DMS 273 (cell line): ENCODE results near the gene C3orf38.
A peak's percentile ranks its signal among the peaks of the same experiment; 100 is the strongest.
"Not testable (repeated sequence)": the region's sequence is repeated elsewhere in the genome, so short reads cannot be mapped to it uniquely, and the experiment has no call there.

Experiments used
- DNase-seq: peaks from one replicate; lab custom pipeline; 2025; ENCODE audit not compliant: unreplicated experiment; lab: John Stamatoyannopoulos, UW

The C3orf38 gene

DNA sequence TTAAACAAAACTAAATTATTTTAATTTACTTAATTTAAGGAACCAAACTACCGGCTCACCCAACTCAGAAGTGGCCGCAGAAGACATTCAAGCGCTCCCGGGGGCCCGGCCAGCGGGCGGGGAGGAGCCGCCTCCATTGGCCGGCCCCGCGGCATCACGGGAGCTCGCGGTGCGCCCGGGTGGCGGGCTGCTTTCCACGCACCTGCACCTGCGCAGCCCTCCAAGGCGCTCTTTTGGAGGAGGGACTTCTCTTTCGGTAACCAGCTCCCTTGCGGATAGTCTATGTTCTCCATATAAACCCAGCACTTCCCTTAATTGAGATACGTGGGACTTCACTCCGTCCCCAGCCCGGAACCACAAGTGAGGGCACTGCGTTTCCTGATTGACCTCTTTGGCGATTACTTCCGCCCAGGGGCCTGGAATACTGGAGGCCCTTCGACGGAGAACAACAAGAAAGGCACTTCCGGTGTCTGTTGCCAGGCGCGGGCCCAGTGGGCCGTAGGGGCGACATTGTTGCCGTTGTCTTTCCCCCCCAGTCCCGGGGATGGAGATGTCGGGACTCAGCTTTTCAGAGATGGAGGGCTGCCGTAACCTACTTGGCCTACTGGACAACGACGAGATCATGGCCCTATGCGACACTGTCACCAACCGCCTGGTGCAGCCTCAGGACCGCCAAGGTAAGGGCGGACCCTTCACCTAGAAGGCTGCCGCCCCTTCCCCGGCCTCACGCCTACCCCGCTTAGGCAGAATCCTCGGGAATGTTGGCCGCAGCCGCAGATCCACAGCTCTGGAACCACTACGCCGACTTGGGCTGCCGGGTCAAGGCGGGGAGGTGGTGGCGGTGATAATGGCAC, at the start of gene C3orf38:
Gene C3orf38, plus strand, starts transcription at position 451 of the 854 bp plus-strand sequence. Its CDS starts 94 bp downstream, at position 545.
- peak; percentile 93 for DNase-seq

DNA sequence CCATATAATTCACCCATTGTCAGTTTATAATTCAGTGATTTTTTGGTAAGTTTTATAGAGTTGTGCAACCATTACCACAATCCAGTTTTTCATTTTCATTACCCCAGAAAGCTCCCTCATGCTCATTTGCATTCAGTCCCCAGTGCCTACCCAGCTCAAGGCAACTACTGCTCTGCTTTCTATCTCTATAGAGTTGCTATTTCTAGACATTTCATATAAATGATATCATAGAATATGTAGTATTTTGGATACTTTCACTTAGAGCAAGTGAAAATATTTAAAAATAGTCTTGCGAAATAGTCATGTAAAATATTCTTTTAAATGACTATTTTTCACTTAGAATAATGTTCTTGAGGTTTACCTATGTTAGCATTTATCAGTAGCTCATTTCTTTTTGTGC, 48.6 kb upstream of the C3orf38 start:
- no peak for DNase-seq

DNA sequence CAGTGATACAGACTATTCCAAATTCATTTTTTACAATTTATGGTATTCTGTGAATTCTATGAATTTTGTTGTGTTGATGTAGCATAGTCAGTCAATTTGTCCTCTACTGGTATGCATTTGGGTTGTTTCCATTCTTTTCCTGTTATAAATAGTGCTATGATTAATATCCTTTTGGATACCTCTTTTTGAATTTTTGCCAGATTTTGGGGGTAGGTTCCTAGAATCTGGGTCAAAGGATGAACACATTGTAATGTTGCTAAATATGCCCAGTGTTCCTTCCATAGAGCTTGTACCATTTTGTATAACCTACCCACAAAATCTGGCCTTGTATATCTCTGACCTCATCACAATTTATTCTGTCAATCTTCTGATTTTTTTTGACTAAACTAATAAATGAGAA, 44.4 kb upstream of the C3orf38 start:
- DNase-seq = no peak

DNA sequence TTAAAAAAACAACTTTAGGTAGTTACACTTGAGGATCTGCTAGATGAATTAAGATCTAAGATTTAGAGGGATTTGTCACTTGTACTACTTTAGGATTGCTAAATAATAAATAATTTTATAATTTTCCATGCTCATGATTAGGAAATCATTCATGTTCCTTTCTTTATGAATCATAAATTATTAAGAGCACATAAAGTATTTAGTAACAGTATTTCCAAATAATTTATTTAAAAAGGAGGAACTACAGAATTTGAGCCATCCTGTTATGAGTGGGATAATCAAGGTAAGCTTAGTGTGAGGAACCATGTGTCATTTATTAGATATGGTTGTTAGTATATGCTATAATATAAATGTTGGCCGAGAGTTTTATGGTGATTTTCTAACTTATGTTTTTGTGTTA, 37.5 kb upstream of the C3orf38 start:
- no peak for DNase-seq

DNA sequence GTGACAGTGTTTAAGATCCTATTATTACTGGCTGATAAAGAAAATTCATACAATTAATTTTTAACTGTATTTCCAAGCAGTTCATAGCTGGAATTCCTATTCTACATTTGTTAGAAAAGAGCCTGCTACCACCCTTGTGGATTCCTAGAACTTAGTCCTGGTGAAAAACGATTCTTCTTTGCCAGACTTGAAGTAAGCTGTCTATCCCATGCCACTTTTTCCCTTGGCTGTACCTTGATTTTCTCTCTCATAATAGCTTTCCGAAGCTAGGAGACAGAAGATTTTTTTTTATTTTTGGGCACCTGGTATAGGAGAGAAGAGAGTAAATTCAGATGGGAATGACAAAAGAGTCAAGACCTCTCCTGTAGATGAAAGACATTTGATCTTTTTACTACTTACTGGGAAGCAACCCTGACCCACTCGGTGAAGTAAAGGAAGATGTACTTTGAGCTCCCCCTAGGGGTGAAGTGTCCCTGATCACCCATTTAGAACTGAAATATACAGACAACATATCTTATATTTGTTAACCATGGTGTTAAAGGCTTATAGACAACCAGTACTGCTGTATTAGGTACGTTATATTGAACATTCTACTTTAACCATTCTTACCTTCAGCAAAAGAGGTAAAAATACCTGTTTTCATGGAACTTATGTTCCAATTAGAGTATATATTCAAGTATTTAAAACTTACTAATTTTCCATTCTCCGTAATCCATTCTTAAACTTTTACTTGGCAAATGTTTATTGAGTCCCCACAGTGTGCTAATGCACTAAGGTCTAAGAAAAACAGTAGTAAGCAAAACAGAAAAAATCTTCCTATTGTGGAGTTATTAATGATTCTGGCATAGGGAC, 36.2 kb upstream of the C3orf38 start:
- peak; percentile 75 for DNase-seq

DNA sequence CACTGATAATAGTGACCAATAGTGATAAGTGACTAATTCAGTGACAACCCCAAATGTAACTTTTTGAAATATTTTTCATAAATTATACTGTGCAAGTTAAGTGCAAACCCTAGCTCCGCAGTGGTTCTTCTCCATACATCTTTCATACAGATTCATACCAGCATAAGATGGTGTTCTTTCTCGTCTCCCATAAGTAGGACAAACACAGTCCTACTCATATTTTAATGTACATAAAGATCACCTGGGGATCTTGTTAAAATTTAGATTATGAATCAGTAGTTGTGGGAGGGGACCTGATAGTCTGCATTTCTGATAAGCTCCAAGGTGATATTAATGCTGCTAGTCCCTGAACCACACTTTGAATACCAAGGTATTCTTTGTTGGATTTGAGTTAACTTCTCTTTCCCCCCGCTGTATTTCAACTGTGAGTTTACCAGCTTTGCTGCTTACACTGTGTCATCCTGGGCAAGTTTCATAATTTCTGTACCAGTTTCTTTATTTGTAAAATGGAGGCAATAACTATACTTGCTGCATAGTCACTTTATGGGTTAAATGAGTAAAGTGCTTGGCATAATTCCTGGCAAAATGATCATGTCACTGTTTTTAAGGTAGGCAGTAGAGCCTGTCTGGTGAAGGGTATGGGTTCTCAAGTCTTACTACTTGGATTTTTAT, 34.7 kb upstream of the C3orf38 start:
- no peak for DNase-seq

DNA sequence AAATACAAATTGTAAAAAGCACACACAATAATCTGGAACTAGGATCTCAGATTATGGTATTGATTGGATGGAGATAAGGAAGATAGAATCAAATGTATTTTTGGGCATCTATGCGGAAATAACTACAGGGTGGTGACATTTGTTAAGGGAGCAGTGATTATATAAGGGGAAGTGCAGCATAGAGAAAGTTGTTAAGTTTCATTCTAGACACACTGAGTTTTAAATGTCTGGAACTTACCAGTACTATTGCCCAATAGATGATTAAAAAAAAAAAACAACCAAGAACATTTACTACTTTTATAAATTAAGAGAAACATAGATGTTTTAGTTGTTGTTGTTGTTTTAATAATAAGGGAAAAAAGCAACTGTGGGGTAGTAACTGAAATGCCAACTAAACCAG, 32.1 kb upstream of the C3orf38 start:
- no peak for DNase-seq

DNA sequence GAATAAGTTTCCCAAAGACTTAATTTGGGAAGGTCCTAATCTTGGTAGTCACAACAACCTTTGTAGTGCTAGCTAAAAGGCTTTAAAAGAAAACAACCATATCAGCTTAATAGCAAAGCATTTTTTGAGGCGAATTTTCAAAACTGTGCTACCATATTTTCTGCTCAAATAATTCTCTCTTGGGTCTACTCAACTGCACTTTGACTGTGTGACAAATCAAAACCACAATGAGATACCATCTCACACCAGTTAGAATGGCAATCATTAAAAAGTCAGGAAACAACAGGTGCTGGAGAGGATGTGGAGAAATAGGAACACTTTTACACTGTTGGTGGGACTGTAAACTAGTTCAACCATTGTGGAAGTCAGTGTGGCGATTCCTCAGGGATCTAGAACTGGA, 31.2 kb upstream of the C3orf38 start:
- not testable (repeated sequence) for DNase-seq

DNA sequence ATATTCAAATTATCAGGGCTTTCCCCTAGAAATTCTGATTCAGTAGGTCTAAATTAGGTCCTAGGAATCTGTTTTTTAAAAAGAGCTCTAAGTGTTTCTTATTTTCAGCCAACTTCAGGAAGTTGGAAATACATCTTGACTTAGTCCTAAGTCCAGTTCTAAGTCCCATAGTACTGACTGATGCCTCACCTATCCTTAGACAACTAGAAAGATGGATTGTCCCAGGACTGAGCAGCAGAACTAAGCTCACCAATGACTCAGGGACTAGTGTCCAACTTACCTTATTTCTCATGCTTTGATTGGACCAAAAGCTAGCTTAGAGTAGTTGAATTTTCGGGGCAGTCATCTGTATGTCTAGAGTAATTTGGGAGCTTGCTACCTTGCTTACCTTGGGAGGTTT, 26.2 kb upstream of the C3orf38 start:
- no peak for DNase-seq

DNA sequence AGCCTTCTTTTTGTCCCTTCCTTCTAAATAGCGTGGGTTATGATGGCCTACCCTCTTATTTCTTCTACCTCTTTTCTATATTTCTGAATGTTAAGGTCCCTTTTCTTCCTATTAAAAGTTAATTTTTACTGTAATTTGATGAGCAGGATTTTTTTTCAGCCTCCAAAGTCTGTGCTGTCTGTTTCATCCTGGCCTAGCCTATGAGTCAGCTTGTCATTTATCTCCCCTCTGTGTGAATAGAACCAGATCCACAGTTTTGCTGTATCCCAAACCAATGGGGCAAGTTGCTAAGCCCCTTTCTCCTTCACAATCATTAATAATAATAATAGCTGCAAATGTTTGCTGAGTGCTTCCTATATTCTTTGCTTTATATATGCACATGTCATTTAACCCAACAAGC, 18.1 kb upstream of the C3orf38 start:
- no peak for DNase-seq

DNA sequence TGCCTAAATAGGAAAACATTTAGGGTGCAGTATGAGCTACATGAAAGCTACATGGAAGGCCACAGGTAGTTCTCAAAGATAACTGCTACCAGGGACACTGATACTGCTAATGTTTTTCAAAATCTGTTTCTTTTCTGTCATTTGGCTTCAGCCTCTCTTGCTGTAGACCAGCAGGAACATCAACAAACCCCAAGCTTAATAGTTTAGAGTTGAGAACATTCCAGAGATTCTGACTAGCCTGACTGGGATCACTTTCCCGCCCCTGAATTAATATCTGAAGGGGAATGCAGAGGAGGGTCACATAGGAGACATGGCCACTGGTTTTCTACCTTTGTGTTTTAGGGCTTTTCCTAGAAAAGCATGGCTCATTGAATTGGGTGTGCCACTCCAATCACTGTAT, 16.9 kb upstream of the C3orf38 start:
- no peak for DNase-seq

DNA sequence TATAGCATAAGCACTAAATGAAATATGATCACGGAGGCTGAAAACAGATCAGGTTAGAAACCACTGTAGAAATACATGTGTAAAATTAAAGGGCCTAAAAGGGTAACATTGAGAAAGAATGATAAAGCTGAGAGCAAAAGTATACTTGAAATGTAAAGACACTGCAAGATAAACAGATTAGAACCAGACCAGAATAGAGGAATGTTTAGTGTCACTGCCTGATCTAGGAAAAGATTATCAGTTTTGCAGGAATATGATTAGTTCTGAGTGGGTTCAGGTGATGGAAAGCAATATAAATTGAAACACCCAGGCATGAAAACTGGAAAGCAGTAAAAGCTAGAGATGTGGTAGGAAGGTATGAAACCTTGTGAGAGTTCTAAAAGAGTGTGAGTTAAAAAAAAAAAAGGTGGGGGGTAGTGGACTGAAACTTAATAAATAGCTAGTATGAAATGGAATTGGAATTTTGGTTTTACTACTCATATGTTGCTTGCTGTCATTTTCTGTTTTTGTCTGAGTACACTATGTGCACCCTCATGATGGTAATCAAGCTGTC, 16.0 kb upstream of the C3orf38 start:
- DNase-seq = no peak

DNA sequence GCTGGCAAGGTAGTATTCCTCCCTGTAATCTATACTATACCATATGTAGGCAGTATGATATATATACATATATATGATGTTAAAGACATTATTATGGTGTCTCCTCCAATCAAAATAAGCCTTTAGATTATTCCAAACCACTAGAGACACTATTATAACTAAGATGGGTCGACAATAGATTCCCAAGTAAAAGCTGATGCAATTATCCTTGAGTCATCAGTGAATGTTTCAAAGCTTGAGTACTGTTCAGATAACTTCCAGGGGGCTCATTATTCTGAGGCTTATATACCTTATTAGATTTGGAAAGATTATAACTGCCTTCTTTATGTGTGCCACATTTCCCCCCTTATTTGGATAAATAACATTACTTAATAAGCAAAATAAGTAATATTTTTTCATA, 11.9 kb upstream of the C3orf38 start:
- DNase-seq = no peak

DNA sequence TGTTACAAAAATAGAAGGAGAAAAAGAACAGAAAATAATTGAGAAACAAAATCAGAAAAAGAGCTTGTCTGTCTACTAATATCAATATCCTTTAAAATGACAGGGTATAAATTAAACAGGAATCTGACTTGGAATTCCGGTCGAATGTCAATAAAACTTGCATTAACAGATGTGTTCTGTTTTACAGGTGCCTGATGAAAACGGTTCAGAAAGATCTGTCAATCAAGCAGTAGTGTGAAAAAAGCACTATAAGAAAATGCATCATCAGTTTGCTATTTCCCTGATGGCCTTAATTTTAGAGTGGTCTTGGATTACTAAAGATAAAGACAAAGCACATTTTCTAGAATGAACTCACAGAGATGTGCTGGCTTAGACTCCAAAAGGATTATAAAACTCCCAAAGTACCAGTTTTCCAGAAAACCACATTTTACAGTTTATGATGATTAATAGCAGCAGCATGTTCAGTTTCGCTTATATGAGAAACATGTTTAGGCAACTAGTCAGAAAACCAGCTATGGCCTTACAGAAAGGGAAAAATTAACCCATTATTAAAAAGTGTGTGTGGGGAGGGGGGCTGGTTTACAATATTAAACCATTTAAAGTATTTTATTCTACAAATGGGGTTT, 8.2 kb upstream of the C3orf38 start:
- no peak for DNase-seq

DNA sequence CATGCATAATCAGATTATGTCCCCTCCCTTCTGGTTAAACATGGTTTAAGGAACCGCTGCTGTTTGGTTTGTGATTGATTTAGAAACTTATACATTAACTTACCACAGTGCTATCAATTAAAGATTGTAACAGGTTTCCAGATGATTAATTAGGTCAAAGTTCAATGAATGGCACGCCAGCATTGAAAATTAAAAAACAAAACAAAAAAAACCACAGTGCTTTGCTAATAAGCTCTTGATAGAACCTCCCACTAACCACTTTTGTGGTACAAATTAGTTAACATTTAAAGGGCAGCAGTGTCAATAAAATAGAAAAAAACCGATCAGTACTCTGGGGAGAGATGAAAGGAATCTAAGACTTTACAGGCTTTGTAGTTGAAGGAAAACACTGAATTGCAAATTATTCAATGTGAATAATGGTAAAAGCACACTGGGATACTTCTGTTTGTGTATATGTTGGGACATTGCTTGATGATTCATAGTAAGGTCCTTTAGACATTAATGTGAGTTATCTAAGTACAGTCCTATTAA, 7.6 kb upstream of the C3orf38 start:
- DNase-seq = no peak

DNA sequence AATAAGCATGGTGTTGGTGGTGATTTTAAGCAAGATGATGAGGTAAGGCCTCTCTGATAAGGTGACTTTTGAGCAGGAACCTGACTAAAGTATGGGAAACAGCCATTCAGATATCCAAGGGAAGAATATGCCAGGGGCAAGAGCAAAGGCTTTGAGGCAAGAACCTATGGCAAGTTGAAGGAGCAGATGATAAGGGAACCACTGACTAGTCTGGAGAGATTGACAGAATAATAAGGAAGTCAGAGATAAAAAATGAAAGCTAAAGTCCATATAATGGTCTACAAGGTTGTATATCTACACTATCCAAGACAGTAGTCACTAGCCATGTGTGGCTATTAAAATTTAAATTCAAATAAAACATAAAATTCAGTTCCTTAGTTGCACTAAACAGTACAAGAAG, 2.5 kb upstream of the C3orf38 start:
- DNase-seq = no peak

DNA sequence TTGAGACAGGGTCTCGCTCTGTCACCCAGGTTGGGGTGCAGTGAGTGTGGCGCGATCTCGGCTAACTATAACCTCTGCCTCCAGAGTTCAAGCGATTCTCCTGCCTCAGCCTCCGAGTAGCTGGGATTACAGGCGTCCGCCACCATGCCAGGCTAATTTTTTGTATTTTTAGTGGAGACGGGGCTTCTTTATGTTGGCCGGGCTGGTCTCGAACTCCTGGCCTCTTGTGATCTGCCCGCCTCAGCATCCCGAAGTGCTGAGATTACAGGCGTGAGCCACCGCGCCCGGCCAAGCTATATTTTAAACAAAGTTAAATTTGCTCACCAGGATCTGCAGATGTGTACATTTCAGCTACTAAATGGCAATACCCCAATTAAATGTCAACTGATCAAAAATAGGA, 1.1 kb upstream of the C3orf38 start:
- DNase-seq = no peak

DNA sequence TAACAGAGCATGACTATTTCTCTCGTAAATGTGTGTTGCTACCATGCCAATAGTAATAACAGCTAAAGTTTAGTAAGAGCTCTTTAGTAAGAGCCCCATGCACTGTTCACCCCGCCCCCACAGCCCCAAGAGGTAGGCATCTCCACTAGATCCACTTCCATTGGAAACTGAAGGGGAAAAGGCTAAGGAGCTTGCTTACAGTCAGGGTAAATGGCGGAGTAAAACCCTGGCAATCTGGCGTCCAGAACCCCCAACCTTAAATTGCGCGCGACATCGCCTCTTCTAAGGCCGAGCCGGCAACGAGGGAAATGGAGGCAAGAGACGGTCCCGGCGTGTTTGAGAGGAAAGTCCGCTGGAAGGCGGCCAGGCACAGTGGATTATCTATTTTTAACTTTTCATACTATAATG, 654 bp upstream of the C3orf38 start:
- DNase-seq = peak; percentile 79

DNA sequence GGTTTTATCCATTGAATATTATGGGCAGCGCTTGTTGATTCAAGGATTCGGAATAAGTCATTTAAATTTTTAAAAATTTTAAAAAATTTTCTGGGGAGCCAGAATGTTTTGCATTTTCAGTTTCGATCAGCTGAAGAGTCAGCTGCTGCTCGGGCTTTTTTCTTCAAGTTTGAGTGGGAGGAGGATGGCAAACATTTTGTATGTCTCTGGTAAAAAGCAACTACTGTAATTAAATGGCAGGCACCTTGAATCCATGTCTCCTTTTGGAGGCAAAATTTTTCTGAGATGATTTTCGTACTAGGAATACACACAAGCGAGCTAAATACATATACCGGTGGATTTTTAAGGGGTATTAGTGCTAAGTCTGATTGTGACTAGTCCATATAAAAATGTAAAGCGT, 612 bp downstream of the C3orf38 start:
- no peak for DNase-seq

DNA sequence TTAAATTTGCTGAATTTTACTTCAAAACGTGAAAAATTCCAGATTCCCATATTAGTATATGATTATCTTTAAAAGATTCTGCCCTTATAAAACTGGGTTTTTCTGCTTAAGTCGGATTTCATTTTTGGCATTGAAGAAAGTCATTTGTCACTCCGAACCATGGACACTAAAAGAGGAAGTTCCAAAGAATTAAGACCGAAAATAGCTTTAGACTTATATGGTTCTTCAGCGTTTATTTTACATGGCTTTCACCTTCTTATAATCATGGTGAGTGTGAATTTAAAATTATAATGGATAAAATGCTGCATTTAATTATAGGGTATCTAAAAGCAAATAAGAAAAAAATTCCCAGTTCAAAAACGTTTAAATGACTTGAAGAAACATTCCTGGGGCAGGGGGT, 1.0 kb downstream of the C3orf38 start:
- DNase-seq = no peak

DNA sequence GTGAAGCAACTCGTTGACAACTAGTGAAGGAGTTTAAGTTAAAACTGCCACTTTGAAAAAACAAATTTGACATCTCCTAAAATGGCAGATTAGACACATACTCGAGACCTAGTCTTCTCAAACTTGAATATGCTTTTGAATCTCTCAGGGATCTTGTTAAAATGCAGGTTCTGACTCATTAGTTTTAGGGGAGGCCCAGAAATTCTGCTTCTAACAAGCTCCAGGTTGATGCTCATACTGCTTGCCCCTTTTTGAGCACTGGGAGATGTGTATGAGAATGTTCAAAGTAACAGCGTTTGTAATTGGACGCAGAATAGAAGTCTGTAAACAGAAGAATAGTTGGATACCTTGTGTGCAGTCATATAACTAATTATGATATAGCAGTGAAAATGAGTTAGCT, 1.6 kb downstream of the C3orf38 start:
- DNase-seq = no peak
